Sigmoid colon (tissue), 4 donors: Measurements from ENCODE around the gene PRAMEF1.

Experiments
- EP300 ChIP-seq, 4 donors: sonication (generic); formaldehyde crosslinking; IDR thresholded peaks; one replicate each; pipeline ENCODE4 v1.6.1; 2017; ENCODE audit warnings: antibody characterized with exemption in 4 of 4
- POLR2A ChIP-seq, 2 donors: fragments of 450-650 bp; IDR thresholded peaks; one replicate each; pipeline ENCODE4 v1.6.1; 2016; ENCODE audit warnings: antibody characterized with exemption in 2 of 2, mild to moderate bottlenecking in 2 of 2, moderate library complexity in 2 of 2
- TF ChIP-seq, protein P1 (sequence below), 4 experiments: fragments of 450-650 bp in 3 of 4; fragments of 200-600 bp in 1 of 4; IDR thresholded peaks; one replicate each; pipeline ENCODE4 v1.5.1; 2016 to 2019; ENCODE audit warnings: antibody characterized with exemption in 4 of 4, mild to moderate bottlenecking in 3 of 4, moderate library complexity in 2 of 4

DNA sequence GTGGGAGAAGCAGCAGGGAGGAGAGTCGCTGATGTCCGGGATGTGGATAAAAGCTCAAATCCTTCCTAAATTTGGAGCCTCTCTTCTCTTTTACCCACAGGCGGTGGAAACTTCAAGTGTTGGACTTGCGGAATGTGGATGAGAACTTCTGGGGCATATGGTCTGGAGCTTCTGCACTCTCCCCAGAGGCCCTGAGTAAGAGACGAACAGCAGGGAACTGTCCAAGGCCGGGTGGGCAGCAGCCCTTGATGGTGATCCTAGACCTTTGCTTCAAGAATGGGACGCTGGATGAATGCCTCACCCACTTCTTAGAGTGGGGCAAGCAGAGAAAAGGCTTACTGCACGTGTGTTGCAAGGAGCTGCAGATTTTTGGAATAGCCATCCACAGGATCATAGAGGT lies 15.8 kb upstream of the PRAMEF1 start:
- no peak for TF ChIP-seq POLR2A (IDR thresholded peaks at IDR 0.05)
- TF ChIP-seq, protein P1, sequence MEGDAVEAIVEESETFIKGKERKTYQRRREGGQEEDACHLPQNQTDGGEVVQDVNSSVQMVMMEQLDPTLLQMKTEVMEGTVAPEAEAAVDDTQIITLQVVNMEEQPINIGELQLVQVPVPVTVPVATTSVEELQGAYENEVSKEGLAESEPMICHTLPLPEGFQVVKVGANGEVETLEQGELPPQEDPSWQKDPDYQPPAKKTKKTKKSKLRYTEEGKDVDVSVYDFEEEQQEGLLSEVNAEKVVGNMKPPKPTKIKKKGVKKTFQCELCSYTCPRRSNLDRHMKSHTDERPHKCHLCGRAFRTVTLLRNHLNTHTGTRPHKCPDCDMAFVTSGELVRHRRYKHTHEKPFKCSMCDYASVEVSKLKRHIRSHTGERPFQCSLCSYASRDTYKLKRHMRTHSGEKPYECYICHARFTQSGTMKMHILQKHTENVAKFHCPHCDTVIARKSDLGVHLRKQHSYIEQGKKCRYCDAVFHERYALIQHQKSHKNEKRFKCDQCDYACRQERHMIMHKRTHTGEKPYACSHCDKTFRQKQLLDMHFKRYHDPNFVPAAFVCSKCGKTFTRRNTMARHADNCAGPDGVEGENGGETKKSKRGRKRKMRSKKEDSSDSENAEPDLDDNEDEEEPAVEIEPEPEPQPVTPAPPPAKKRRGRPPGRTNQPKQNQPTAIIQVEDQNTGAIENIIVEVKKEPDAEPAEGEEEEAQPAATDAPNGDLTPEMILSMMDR (IDR thresholded peaks at IDR 0.05) = no peak
- no peak for TF ChIP-seq EP300 (IDR thresholded peaks at IDR 0.05)
